Astrocyte (in vitro differentiated cells and primary cell): ENCODE measurements around the gene EBF4. TPM values are rescaled to one million over a fixed set of nuclear protein-coding genes. Genes with fewer than 3 reads are reported as not detected.

Experiments used
- DNase-seq: peaks from one replicate; pipeline ENCODE4 v3.0.0-alpha.2; 2010; ENCODE audit warnings: low read depth
- FAIRE-seq: peaks from 2 replicates; lab custom pipeline; 2011; peaks lifted over from hg19 to GRCh38; lab: Jason Lieb, UNC
- H2AFZ ChIP-seq: 2 replicates; pipeline ENCODE4 v1.6.0; 2012; ENCODE audit warnings: low read depth, low read length, inconsistent platforms
- H3K27ac ChIP-seq: 2 replicates; pipeline ENCODE4 v1.5.1; 2011; ENCODE audit warnings: low read depth, low read length, inconsistent platforms
- H3K27me3 ChIP-seq: 2 replicates; pipeline ENCODE4 v1.6.0; 2011; ENCODE audit warnings: low read length, inconsistent platforms; ENCODE audit not compliant: insufficient read depth
- H3K36me3 ChIP-seq: 2 replicates; pipeline ENCODE4 v1.5.1; 2011; ENCODE audit warnings: low read length, inconsistent platforms; ENCODE audit not compliant: insufficient read depth
- H3K4me1 ChIP-seq: 2 replicates; pipeline ENCODE4 v1.5.1; 2011; ENCODE audit warnings: low read length, inconsistent platforms; ENCODE audit not compliant: insufficient read depth
- H3K4me2 ChIP-seq: 2 replicates; pipeline ENCODE4 v1.6.0; 2012; ENCODE audit warnings: low read length, inconsistent platforms
- H3K4me3 ChIP-seq: 2 replicates; pipeline ENCODE4 v1.5.1; 2011; ENCODE audit warnings: low read depth, mild to moderate bottlenecking, low read length, inconsistent platforms; ENCODE audit not compliant: insufficient read depth
- H3K79me2 ChIP-seq: 2 replicates; pipeline ENCODE4 v1.6.0; 2012; ENCODE audit warnings: mild to moderate bottlenecking, low read length, inconsistent platforms; ENCODE audit not compliant: insufficient read depth
- H3K9ac ChIP-seq: 2 replicates; pipeline ENCODE4 v1.6.0; 2012; ENCODE audit warnings: mild to moderate bottlenecking, low read length, inconsistent platforms
- H3K9me3 ChIP-seq: 2 replicates; pipeline ENCODE4 v1.5.1; 2012; ENCODE audit warnings: low read depth, mild to moderate bottlenecking, low read length, inconsistent platforms; ENCODE audit not compliant: insufficient read depth
- H4K20me1 ChIP-seq: 2 replicates; pipeline ENCODE4 v1.6.0; 2012; ENCODE audit warnings: low read length, inconsistent platforms; ENCODE audit not compliant: insufficient read depth
- H3K27ac Mint-ChIP-seq: one replicate; pipeline ENCODE4 v1.8.0; 2021; ENCODE audit warnings: mild to moderate bottlenecking, mixed read lengths; ENCODE audit not compliant: unreplicated experiment
- H3K27me3 Mint-ChIP-seq: one replicate; pipeline ENCODE4 v1.8.0; 2021; ENCODE audit warnings: low read depth, mixed read lengths; ENCODE audit not compliant: unreplicated experiment
- H3K36me3 Mint-ChIP-seq: one replicate; pipeline ENCODE4 v1.8.0; 2021; ENCODE audit warnings: low read depth, mixed read lengths; ENCODE audit not compliant: unreplicated experiment
- H3K4me1 Mint-ChIP-seq: one replicate; pipeline ENCODE4 v1.8.0; 2021; ENCODE audit warnings: low read depth, mixed read lengths; ENCODE audit not compliant: unreplicated experiment
- H3K4me3 Mint-ChIP-seq: one replicate; pipeline ENCODE4 v1.8.0; 2021; ENCODE audit warnings: mild to moderate bottlenecking, moderate library complexity, mixed read lengths; ENCODE audit not compliant: unreplicated experiment
- H3K9me3 Mint-ChIP-seq: one replicate; pipeline ENCODE4 v1.8.0; 2021; ENCODE audit warnings: mild to moderate bottlenecking, mixed read lengths; ENCODE audit not compliant: unreplicated experiment
- CTCF ChIP-seq: IDR thresholded peaks from 2 replicates; pipeline ENCODE4 v1.5.1; 2011; ENCODE audit warnings: low read depth, mild to moderate bottlenecking, inconsistent platforms, low read length, moderate library complexity; ENCODE audit not compliant: insufficient read depth
- EZH2 ChIP-seq: IDR thresholded peaks from 2 replicates; pipeline ENCODE4 v1.6.1; 2012; ENCODE audit warnings: mild to moderate bottlenecking, low read length, inconsistent platforms; ENCODE audit not compliant: insufficient read depth
- total RNA-seq: library from RNA; stranded (reverse); gene quantifications from 2 replicates; pipeline ENCODE4 v1.2.1, GENCODE V29; 2021

The EBF4 gene
- total RNA-seq, 1 donor from 2014 or later, result 2.3 TPM

- Histone ChIP-seq H3K79me2 (no peaks in the 10 kb centered on the region), H3K9ac (no peak overlapping the region), H3K4me3 (no peak overlapping the region), H3K9me3 (no peaks in the 10 kb centered on the region), H3K4me1 (peaks cover 8% of the 10 kb centered on the region), H3K4me2 (no peak overlapping the region), H3K36me3 (no peaks in the 10 kb centered on the region), H3K27me3 (peaks cover 24% of the 10 kb centered on the region), H4K20me1 (no peaks in the 10 kb centered on the region), H3K27ac (no peak overlapping the region), H2AFZ (no peak overlapping the region)
- H3K27me3 Mint-ChIP-seq, result peaks cover 46% of the 10 kb centered on the region
- H3K4me3 Mint-ChIP-seq, result no peak overlapping the region
- peaks cover 3% of the 10 kb centered on the region for H3K4me1 Mint-ChIP-seq
- no peak overlapping the region for H3K27ac Mint-ChIP-seq
- FAIRE-seq, result no peak
- TF ChIP-seq EZH2 (no peak), CTCF (no peak)
- DNase-seq, result no peak
- H3K9me3 Mint-ChIP-seq, result no peaks in the 10 kb centered on the region
- peaks cover 3% of the 10 kb centered on the region for H3K36me3 Mint-ChIP-seq
These were observed 102.9 kb downstream of the EBF4 start for GRCh38 chr20:2795451-2795850.

- Histone ChIP-seq H3K27me3 (peaks cover 30% of the 10 kb centered on the region), H4K20me1 (no peaks in the 10 kb centered on the region), H3K79me2 (no peaks in the 10 kb centered on the region), H2AFZ (no peak overlapping the region), H3K4me1 (peaks cover 8% of the 10 kb centered on the region), H3K36me3 (no peaks in the 10 kb centered on the region), H3K4me2 (no peak overlapping the region), H3K9ac (no peak overlapping the region), H3K27ac (no peak overlapping the region), H3K9me3 (peaks cover 4% of the 10 kb centered on the region), H3K4me3 (no peak overlapping the region)
- Mint-ChIP-seq H3K4me3 (no peak overlapping the region), H3K9me3 (peaks cover 3% of the 10 kb centered on the region), H3K4me1 (peaks cover 3% of the 10 kb centered on the region), H3K36me3 (peaks cover 3% of the 10 kb centered on the region), H3K27me3 (peaks cover 47% of the 10 kb centered on the region), H3K27ac (no peak overlapping the region)
- FAIRE-seq (no peak), DNase-seq (no peak)
- no peak for TF ChIP-seq EZH2
- no peak for TF ChIP-seq CTCF
These were observed 103.6 kb downstream of the EBF4 start for GRCh38 chr20:2796011-2796660.
